ENCODE results near the gene KIAA1958. TPM values are rescaled to one million over a fixed set of nuclear protein-coding genes. Genes with fewer than 3 reads are reported as not detected.

KIAA1958 gene
- total and polyA plus RNA-seq, 2 donors (not counting 1 experiment from before 2014, with no cell fraction given), result 2.4 to 15.3 TPM

DNA sequence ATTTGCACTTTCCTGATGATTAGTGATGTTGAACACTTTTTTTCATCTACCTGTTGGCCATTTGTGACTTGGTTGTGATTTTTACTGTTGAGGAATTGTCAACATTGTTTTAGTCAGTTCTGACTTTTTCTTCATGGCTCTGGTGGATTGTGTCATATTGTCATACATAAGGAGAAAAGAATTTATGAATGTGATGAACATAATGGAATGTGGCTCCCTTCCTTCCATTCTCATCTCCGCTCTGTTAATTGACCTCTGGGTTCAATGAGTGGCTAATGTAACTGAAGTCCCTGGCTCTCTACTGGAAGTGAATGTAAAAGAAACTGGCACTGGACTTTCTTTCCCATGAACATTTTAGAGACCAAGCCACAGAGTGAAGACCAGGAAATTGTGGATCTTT, 49.2 kb downstream of the KIAA1958 start:
- peaks cover 2% of the 10 kb centered on the region for H3K4me1 Mint-ChIP-seq
- H3K27ac ChIP-seq (ENCODE audit: low read length in 2 of 2), result no peak overlapping the region

DNA sequence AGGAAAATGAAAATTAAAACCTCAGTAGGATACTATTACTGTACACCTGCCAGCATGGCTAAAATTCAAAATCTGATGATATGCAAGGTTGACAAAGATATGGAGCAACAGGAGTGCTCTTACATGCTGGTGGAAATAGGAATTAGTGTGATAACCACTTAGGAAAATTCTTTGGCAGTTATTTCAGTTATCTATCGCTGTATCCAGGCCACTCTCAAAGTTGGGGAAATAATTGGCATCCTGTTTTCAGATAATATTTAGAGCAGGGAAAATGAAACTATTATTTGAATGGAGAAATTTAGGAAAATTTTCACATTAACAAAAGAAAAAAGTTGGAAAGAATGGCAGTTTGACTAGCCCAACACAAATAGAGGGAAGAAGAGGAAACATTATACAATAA, 50.9 kb downstream of the KIAA1958 start:
- CTCF ChIA-PET, result no interaction called here
- H3K79me2 ChIP-seq (ENCODE audit: control insufficient read depth, insufficient read depth, low read length), result peaks cover 5% of the 10 kb centered on the region
- no peak for TF ChIP-seq EZH2 (IDR thresholded peaks at IDR 0.05; ENCODE audit: borderline replicate concordance, insufficient read depth, low read depth, low read length, poor library complexity, severe bottlenecking)
- TF ChIP-seq, protein P1, sequence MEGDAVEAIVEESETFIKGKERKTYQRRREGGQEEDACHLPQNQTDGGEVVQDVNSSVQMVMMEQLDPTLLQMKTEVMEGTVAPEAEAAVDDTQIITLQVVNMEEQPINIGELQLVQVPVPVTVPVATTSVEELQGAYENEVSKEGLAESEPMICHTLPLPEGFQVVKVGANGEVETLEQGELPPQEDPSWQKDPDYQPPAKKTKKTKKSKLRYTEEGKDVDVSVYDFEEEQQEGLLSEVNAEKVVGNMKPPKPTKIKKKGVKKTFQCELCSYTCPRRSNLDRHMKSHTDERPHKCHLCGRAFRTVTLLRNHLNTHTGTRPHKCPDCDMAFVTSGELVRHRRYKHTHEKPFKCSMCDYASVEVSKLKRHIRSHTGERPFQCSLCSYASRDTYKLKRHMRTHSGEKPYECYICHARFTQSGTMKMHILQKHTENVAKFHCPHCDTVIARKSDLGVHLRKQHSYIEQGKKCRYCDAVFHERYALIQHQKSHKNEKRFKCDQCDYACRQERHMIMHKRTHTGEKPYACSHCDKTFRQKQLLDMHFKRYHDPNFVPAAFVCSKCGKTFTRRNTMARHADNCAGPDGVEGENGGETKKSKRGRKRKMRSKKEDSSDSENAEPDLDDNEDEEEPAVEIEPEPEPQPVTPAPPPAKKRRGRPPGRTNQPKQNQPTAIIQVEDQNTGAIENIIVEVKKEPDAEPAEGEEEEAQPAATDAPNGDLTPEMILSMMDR (IDR thresholded peaks at IDR 0.05), result no peak

More for the DNA sequence above, 49.2 kb downstream of the KIAA1958 start:
- Mint-ChIP-seq H3K27me3 (no peaks in the 10 kb centered on the region), H3K27ac (no peak overlapping the region), H3K9me3 (ENCODE audit: insufficient read depth) (no peaks in the 10 kb centered on the region), H3K4me3 (no peak overlapping the region)
- intact Hi-C loops (cut with micrococcal nuclease), result no loop called here
- CTCF ChIA-PET, result no interaction called here
- Histone ChIP-seq H3K79me2 (ENCODE audit: control insufficient read depth, insufficient read depth, low read length) (peaks cover 5% of the 10 kb centered on the region), H3K4me3 (ENCODE audit: control extremely low read depth in 1 of 5, extremely low read depth in 1 of 5, insufficient read depth in 1 of 5, low read depth in 2 of 5, low read length in 4 of 5) (no peak overlapping the region), H2AFZ (ENCODE audit: insufficient read depth, low read depth, low read length, poor library complexity, severe bottlenecking) (no peak overlapping the region), H3K9me3 (ENCODE audit: control extremely low read depth in 1 of 3, control insufficient read depth in 2 of 3, insufficient read depth in 1 of 3, low read length in 2 of 3) (no peaks in the 10 kb centered on the region), H3K27me3 (replicated peaks in 1 of 4; ENCODE audit: control extremely low read depth in 1 of 4, control insufficient read depth in 3 of 4, insufficient read depth in 4 of 4, low read length in 3 of 4) (no peaks in the 10 kb centered on the region), H3K4me2 (replicated peaks; ENCODE audit: low read depth, low read length, poor library complexity, severe bottlenecking) (no peak overlapping the region), H3K36me3 (replicated peaks in 1 of 2; ENCODE audit: control extremely low read depth in 1 of 2, control insufficient read depth in 1 of 2, extremely low read depth in 1 of 2, insufficient read depth in 2 of 2, low read length in 1 of 2) (no peaks in the 10 kb centered on the region), H3K4me1 (ENCODE audit: control insufficient read depth in 2 of 2, insufficient read depth in 2 of 2, low read length in 2 of 2) (no peaks in the 10 kb centered on the region), H3K9ac (ENCODE audit: low read length) (no peak overlapping the region), H4K20me1 (ENCODE audit: control insufficient read depth, insufficient read depth, low read length, poor library complexity, severe bottlenecking) (no peaks in the 10 kb centered on the region)
- WGBS (ENCODE audit: insufficient coverage), result no CpG with 5 or more reads among the region's 1 CpG
- POLR2A ChIA-PET, result no interaction called here
- DNase-seq (no peak), ATAC-seq (ENCODE audit: low read depth) (no peak)
- no peak for TF ChIP-seq EZH2 (IDR thresholded peaks at IDR 0.05; ENCODE audit: borderline replicate concordance, insufficient read depth, low read depth, low read length, poor library complexity, severe bottlenecking)
- TF ChIP-seq, protein P1 (IDR thresholded peaks at IDR 0.05), result no peak

More for the DNA sequence above, 50.9 kb downstream of the KIAA1958 start:
- Histone ChIP-seq H3K9ac (ENCODE audit: low read length) (no peak overlapping the region), H3K4me1 (ENCODE audit: control insufficient read depth in 2 of 2, insufficient read depth in 2 of 2, low read length in 2 of 2) (no peaks in the 10 kb centered on the region), H2AFZ (ENCODE audit: insufficient read depth, low read depth, low read length, poor library complexity, severe bottlenecking) (no peak overlapping the region), H3K4me3 (ENCODE audit: control extremely low read depth in 1 of 5, extremely low read depth in 1 of 5, insufficient read depth in 1 of 5, low read depth in 2 of 5, low read length in 4 of 5) (no peak overlapping the region), H3K9me3 (ENCODE audit: control extremely low read depth in 1 of 3, control insufficient read depth in 2 of 3, insufficient read depth in 1 of 3, low read length in 2 of 3) (no peaks in the 10 kb centered on the region), H4K20me1 (ENCODE audit: control insufficient read depth, insufficient read depth, low read length, poor library complexity, severe bottlenecking) (no peaks in the 10 kb centered on the region), H3K27ac (ENCODE audit: low read length in 2 of 2) (no peak overlapping the region), H3K36me3 (replicated peaks in 1 of 2; ENCODE audit: control extremely low read depth in 1 of 2, control insufficient read depth in 1 of 2, extremely low read depth in 1 of 2, insufficient read depth in 2 of 2, low read length in 1 of 2) (no peaks in the 10 kb centered on the region), H3K27me3 (replicated peaks in 1 of 4; ENCODE audit: control extremely low read depth in 1 of 4, control insufficient read depth in 3 of 4, insufficient read depth in 4 of 4, low read length in 3 of 4) (no peaks in the 10 kb centered on the region), H3K4me2 (replicated peaks; ENCODE audit: low read depth, low read length, poor library complexity, severe bottlenecking) (no peak overlapping the region)
- DNase-seq (no peak), ATAC-seq (ENCODE audit: low read depth) (no peak)
- no CpG with 5 or more reads among the region's 1 CpG for WGBS (ENCODE audit: insufficient coverage)
- Mint-ChIP-seq H3K4me1 (peaks cover 2% of the 10 kb centered on the region), H3K27ac (no peak overlapping the region), H3K9me3 (ENCODE audit: insufficient read depth) (no peaks in the 10 kb centered on the region), H3K27me3 (no peaks in the 10 kb centered on the region), H3K4me3 (no peak overlapping the region)
- POLR2A ChIA-PET, result no interaction called here
- intact Hi-C loops (cut with micrococcal nuclease), result no loop called here
